Omental fat pad (tissue), 4 donors: Measurements from ENCODE around the gene AKAP6. TPM values are rescaled to one million over a fixed set of nuclear protein-coding genes. Genes with fewer than 3 reads are reported as not detected.

ENCODE experiments used
- ATAC-seq: fragments of 150-250 bp; one replicate; pipeline ENCODE4 v1.9.1; 2016; ENCODE audit warnings: mild to moderate bottlenecking, moderate library complexity; ENCODE audit not compliant: low FRiP score
- DNase-seq: peaks from one replicate; pipeline ENCODE4 v3.0.0-alpha.2; 2019; ENCODE audit warnings: low spot score
- CTCF ChIP-seq, 3 donors: fragments of 450-650 bp; IDR thresholded peaks; one replicate each; pipeline ENCODE4 v1.5.1; 2016 to 2017; ENCODE audit warnings: antibody characterized with exemption in 3 of 3, mild to moderate bottlenecking in 3 of 3, moderate library complexity in 2 of 3
- total RNA-seq, 4 donors: library from RNA; depleted of rRNA; stranded (reverse); fragments of >200 nt; gene quantifications; one replicate each; pipeline ENCODE4 v1.1.0, GENCODE V29; 2016

The AKAP6 gene
- total RNA-seq, 4 donors from 2014 or later: 3.3 to 8.7 (median 5.2) TPM

- ATAC-seq: no peak
- DNase-seq: no peak
- TF ChIP-seq CTCF (IDR thresholded peaks at IDR 0.05): no peak
Observed at GRCh38 chr14:32818581-32818980, 489.5 kb downstream of the AKAP6 start.

- DNase-seq: no peak
- no peak for ATAC-seq
- no peak for TF ChIP-seq CTCF (IDR thresholded peaks at IDR 0.05)
Observed at GRCh38 chr14:32820181-32820580, 491.1 kb downstream of the AKAP6 start.

GRCh38 chr14:32820682-32821081 is 491.6 kb downstream of the AKAP6 start:
- no peak for ATAC-seq
- no peak for DNase-seq
- no peak for TF ChIP-seq CTCF (IDR thresholded peaks at IDR 0.05)

- TF ChIP-seq CTCF (IDR thresholded peaks at IDR 0.05): no peak
- no peak for DNase-seq
- no peak for ATAC-seq
Observed at GRCh38 chr14:32821964-32822653, 493.0 kb downstream of the AKAP6 start.

- no peak for DNase-seq
- ATAC-seq: no peak
- TF ChIP-seq CTCF (IDR thresholded peaks at IDR 0.05): no peak
Observed at GRCh38 chr14:32823706-32824105, 494.6 kb downstream of the AKAP6 start.

GRCh38 chr14:32824195-32824594 is 495.1 kb downstream of the AKAP6 start:
- DNase-seq (no peak), ATAC-seq (no peak)
- TF ChIP-seq CTCF (IDR thresholded peaks at IDR 0.05): no peak

- TF ChIP-seq CTCF (IDR thresholded peaks at IDR 0.05): no peak
- no peak for DNase-seq
- ATAC-seq: no peak
Observed at GRCh38 chr14:32825058-32825457, 496.0 kb downstream of the AKAP6 start.
